ENCODE results near the gene PRLH.

DNA sequence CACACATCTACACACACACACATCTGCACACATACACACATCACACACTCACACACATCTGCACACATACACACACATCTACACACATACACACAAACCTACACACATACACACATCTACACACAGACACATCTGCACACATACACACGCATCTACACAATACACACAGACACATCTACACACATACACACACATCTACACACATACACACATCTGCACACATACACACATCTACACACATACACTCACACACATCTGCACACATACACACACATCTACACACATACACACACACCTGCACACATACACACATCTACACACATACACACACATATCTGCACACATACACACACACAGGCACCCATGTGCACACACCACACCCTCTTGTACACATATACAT, 400 bp upstream of the PRLH start:
- TF ChIP-seq CTCF (IDR thresholded peaks at IDR 0.05; ENCODE audit: low read depth, low read length, missing input control): no peak
- TF ChIP-seq EGR1 (IDR thresholded peaks at IDR 0.05; ENCODE audit: low read depth in 2 of 2): no peak
- no peak for TF ChIP-seq TAF1 (conservative IDR thresholded peaks at IDR 0.05)
- TF ChIP-seq ZBTB33 (IDR thresholded peaks at IDR 0.05): no peak
- TF ChIP-seq MAX (IDR thresholded peaks at IDR 0.05): no peak
- TF ChIP-seq GABPA (IDR thresholded peaks at IDR 0.05 in 1 of 2, conservative IDR thresholded peaks at IDR 0.05 in 1 of 2): no peak
- TF ChIP-seq NR2F2 (IDR thresholded peaks at IDR 0.05): no peak
- TF ChIP-seq, protein P1, sequence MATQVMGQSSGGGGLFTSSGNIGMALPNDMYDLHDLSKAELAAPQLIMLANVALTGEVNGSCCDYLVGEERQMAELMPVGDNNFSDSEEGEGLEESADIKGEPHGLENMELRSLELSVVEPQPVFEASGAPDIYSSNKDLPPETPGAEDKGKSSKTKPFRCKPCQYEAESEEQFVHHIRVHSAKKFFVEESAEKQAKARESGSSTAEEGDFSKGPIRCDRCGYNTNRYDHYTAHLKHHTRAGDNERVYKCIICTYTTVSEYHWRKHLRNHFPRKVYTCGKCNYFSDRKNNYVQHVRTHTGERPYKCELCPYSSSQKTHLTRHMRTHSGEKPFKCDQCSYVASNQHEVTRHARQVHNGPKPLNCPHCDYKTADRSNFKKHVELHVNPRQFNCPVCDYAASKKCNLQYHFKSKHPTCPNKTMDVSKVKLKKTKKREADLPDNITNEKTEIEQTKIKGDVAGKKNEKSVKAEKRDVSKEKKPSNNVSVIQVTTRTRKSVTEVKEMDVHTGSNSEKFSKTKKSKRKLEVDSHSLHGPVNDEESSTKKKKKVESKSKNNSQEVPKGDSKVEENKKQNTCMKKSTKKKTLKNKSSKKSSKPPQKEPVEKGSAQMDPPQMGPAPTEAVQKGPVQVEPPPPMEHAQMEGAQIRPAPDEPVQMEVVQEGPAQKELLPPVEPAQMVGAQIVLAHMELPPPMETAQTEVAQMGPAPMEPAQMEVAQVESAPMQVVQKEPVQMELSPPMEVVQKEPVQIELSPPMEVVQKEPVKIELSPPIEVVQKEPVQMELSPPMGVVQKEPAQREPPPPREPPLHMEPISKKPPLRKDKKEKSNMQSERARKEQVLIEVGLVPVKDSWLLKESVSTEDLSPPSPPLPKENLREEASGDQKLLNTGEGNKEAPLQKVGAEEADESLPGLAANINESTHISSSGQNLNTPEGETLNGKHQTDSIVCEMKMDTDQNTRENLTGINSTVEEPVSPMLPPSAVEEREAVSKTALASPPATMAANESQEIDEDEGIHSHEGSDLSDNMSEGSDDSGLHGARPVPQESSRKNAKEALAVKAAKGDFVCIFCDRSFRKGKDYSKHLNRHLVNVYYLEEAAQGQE (IDR thresholded peaks at IDR 0.05): no peak
- no peak for TF ChIP-seq JUND (IDR thresholded peaks at IDR 0.05)
- TF ChIP-seq RAD21 (IDR thresholded peaks at IDR 0.05): no peak
- no peak for TF ChIP-seq HNF4A (conservative IDR thresholded peaks at IDR 0.05)
- TF ChIP-seq, protein P2, sequence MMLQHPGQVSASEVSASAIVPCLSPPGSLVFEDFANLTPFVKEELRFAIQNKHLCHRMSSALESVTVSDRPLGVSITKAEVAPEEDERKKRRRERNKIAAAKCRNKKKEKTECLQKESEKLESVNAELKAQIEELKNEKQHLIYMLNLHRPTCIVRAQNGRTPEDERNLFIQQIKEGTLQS (IDR thresholded peaks at IDR 0.05): no peak

Measured in liver (tissue), 3 donors.